OCI-LY7 (cell line): ENCODE measurements around the gene TMEM182. TPM values are rescaled to one million over a fixed set of nuclear protein-coding genes. Genes with fewer than 3 reads are reported as not detected.

Experiments used
- BruUV-seq: library from RNA; stranded (reverse); fragments of 400-500 nt; replicated peaks from 2 replicates; lab custom pipeline; 2021; lab: Mats Ljungman, UMichigan
- CTCF ChIA-PET: fragments of 300-600 bp; sonication (Branson Sonifier 250); formaldehyde crosslinking; loops from one replicate; lab custom pipeline; 2022; ENCODE audit warnings: antibody characterized with exemption; ENCODE audit not compliant: unreplicated experiment; lab: Charles Lee
- POLR2A ChIA-PET: fragments of 300-600 bp; sonication (Branson Sonifier 250); formaldehyde crosslinking; loops from one replicate; lab custom pipeline; 2022; ENCODE audit warnings: antibody characterized with exemption; lab: Charles Lee
- DNase-seq: peaks from one replicate; pipeline ENCODE4 v3.0.0-alpha.2; 2015; ENCODE audit warnings: low spot score
- H2AFZ ChIP-seq: fragments of 200-600 bp; sonication (generic), shearing (Covaris generic); 2 replicates; pipeline ENCODE4 v1.6.1; 2014; ENCODE audit warnings: mild to moderate bottlenecking, antibody characterized with exemption, low read length, moderate library complexity
- H3K27ac ChIP-seq: fragments of 200-600 bp; sonication (generic); 2 replicates; pipeline ENCODE4 v1.5.1; 2014; ENCODE audit warnings: mixed run types, low read depth, mild to moderate bottlenecking, moderate library complexity, low read length, inconsistent platforms; ENCODE audit not compliant: poor library complexity, severe bottlenecking
- H3K36me3 ChIP-seq: fragments of 200-600 bp; sonication (generic); 2 replicates; pipeline ENCODE4 v1.6.1; 2014; ENCODE audit warnings: mild to moderate bottlenecking, antibody characterized with exemption, low read length, moderate library complexity, mixed read lengths; ENCODE audit not compliant: insufficient read depth
- H3K4me1 ChIP-seq: fragments of 200-600 bp; sonication (generic); 2 replicates; pipeline ENCODE4 v1.5.1; 2014; ENCODE audit warnings: mild to moderate bottlenecking, low read length; ENCODE audit not compliant: insufficient read depth, poor library complexity, severe bottlenecking
- H3K4me2 ChIP-seq: fragments of 200-600 bp; sonication (generic); 2 replicates; pipeline ENCODE4 v1.6.1; 2014; ENCODE audit warnings: mild to moderate bottlenecking, low read length
- H3K4me3 ChIP-seq: fragments of 200-600 bp; sonication (generic); 2 replicates; pipeline ENCODE4 v1.5.1; 2014; ENCODE audit warnings: mild to moderate bottlenecking, low read depth, low read length; ENCODE audit not compliant: poor library complexity, severe bottlenecking
- H3K79me2 ChIP-seq: fragments of 200-600 bp; sonication (generic); 2 replicates; pipeline ENCODE4 v1.6.1; 2016; ENCODE audit warnings: low read depth, mild to moderate bottlenecking, low read length, moderate library complexity, mixed read lengths; ENCODE audit not compliant: insufficient read depth
- H3K9me2 ChIP-seq: fragments of 200-600 bp; sonication (generic); 2 replicates; pipeline ENCODE4 v1.6.1; 2016; ENCODE audit warnings: mild to moderate bottlenecking, low read length, mixed read lengths; ENCODE audit not compliant: insufficient read depth
- H3K9me3 ChIP-seq: fragments of 200-600 bp; sonication (generic); 2 replicates; pipeline ENCODE4 v1.6.1; 2014; ENCODE audit warnings: mild to moderate bottlenecking, mixed run types, low read length, mixed read lengths
- H4K20me1 ChIP-seq: fragments of 200-600 bp; sonication (generic); 2 replicates; pipeline ENCODE4 v1.6.1; 2014; ENCODE audit warnings: mild to moderate bottlenecking, antibody characterized with exemption, low read length, moderate library complexity, mixed read lengths; ENCODE audit not compliant: insufficient read depth
- CTCF ChIP-seq: fragments of 200-600 bp; sonication (generic); conservative IDR thresholded peaks from 2 replicates; pipeline ENCODE4 v1.5.1; 2014; ENCODE audit warnings: mild to moderate bottlenecking, antibody characterized with exemption, low read length, moderate library complexity, mixed read lengths
- EZH2phosphoT487 ChIP-seq: fragments of 200-600 bp; sonication (generic); IDR thresholded peaks from 2 replicates; pipeline ENCODE4 v1.6.1; 2018; ENCODE audit warnings: low read depth, borderline replicate concordance, mild to moderate bottlenecking, mixed run types, antibody characterized with exemption, low read length, moderate library complexity, mixed read lengths
- intact Hi-C: fragments of 100-400 bp; cut with micrococcal nuclease; formaldehyde crosslinking; loops from one replicate; pipeline ENCODE4 v1.10.0; 2022; ENCODE audit not compliant: unreplicated experiment
- total RNA-seq, 2 experiments: library from RNA; depleted of rRNA in 1 of 2; stranded (reverse); fragments of >200 nt in 1 of 2; shearing (Covaris generic) in 1 of 2; gene quantifications; 2 replicates each; pipeline ENCODE4 v1.2.3, GENCODE V29; 2014 to 2022

The TMEM182 gene
- total RNA-seq, 2 experiments from 2014 or later: 2.1 to 3.2 TPM

- intact Hi-C loops: no loop called here
- H3K9me2 ChIP-seq: no peaks in the 10 kb centered on the region
- H4K20me1 ChIP-seq: no peaks in the 10 kb centered on the region
- POLR2A ChIA-PET: no interaction called here
- TF ChIP-seq CTCF (no peak), EZH2phosphoT487 (no peak)
- no peaks in the 10 kb centered on the region for H3K4me1 ChIP-seq
- H3K36me3 ChIP-seq: no peaks in the 10 kb centered on the region
- H3K9me3 ChIP-seq: no peaks in the 10 kb centered on the region
- DNase-seq: no peak
- H3K4me2 ChIP-seq: no peak overlapping the region
- no peak overlapping the region for H3K4me3 ChIP-seq
- H2AFZ ChIP-seq: no peak overlapping the region
- no peak overlapping the region for H3K27ac ChIP-seq
- H3K79me2 ChIP-seq: no peaks in the 10 kb centered on the region
- no TSS peak for BruUV-seq
- CTCF ChIA-PET: interaction anchor here (0.5 kb wide), 1 partner anchor 91 kb away, joined by 3 read pairs; no protein-coding TSS in a partner anchor
Measured at GRCh38 chr2:102773149-102773705, 11.4 kb downstream of the TMEM182 start.

GRCh38 chr2:102778260-102778659 is 16.4 kb downstream of the TMEM182 start:
- no peaks in the 10 kb centered on the region for H3K79me2 ChIP-seq
- H4K20me1 ChIP-seq: no peaks in the 10 kb centered on the region
- no peaks in the 10 kb centered on the region for H3K9me2 ChIP-seq
- no peaks in the 10 kb centered on the region for H3K4me1 ChIP-seq
- H3K4me3 ChIP-seq: no peak overlapping the region
- DNase-seq: no peak
- no peak overlapping the region for H3K4me2 ChIP-seq
- ChIA-PET POLR2A (interaction anchor here (0.6 kb wide), 1 partner anchor 18 kb away, joined by 3 read pairs; no protein-coding TSS in a partner anchor), CTCF (no interaction called here)
- no peaks in the 10 kb centered on the region for H3K36me3 ChIP-seq
- H3K27ac ChIP-seq: no peak overlapping the region
- H3K9me3 ChIP-seq: no peaks in the 10 kb centered on the region
- TF ChIP-seq EZH2phosphoT487 (no peak), CTCF (no peak)
- intact Hi-C loops: no loop called here
- H2AFZ ChIP-seq: no peak overlapping the region
- BruUV-seq: no TSS peak

GRCh38 chr2:102780467-102780866 is 18.6 kb downstream of the TMEM182 start:
- Histone ChIP-seq H3K27ac (no peak overlapping the region), H3K4me2 (no peak overlapping the region), H2AFZ (no peak overlapping the region), H3K79me2 (no peaks in the 10 kb centered on the region), H3K9me2 (no peaks in the 10 kb centered on the region), H4K20me1 (no peaks in the 10 kb centered on the region), H3K36me3 (no peaks in the 10 kb centered on the region), H3K4me1 (no peaks in the 10 kb centered on the region), H3K9me3 (no peaks in the 10 kb centered on the region), H3K4me3 (no peak overlapping the region)
- intact Hi-C loops: no loop called here
- ChIA-PET CTCF (no interaction called here), POLR2A (no interaction called here)
- TF ChIP-seq EZH2phosphoT487: no peak
- TF ChIP-seq CTCF: no peak
- DNase-seq: no peak
- BruUV-seq: no TSS peak
